K562 (cell line): ENCODE data around the gene ACAP3. TPM values are rescaled to one million over a fixed set of nuclear protein-coding genes. Genes with fewer than 3 reads are reported as not detected.

Experiments
- BHLHE40 ChIP-seq: IDR thresholded peaks from 2 replicates; pipeline ENCODE4 v1.6.1; 2011; ENCODE audit warnings: low read length, improper control_type of control experiment
- BRD9 ChIP-seq: fragments of 450-650 bp; IDR thresholded peaks from 2 replicates; pipeline ENCODE4 v1.6.1; 2018; ENCODE audit warnings: low read depth; ENCODE audit not compliant: partially characterized antibody
- CSDE1 ChIP-seq, 2 experiments: fragments of 450-650 bp; IDR thresholded peaks; 2 replicates each; pipeline ENCODE4 v1.6.1; 2016; ENCODE audit warnings: mild to moderate bottlenecking in 1 of 2
- ELK1 ChIP-seq: sonication (generic); formaldehyde crosslinking; IDR thresholded peaks from 2 replicates; pipeline ENCODE4 v1.8.1; 2022; ENCODE audit warnings: missing genetic modification reagents
- FOS ChIP-seq: IDR thresholded peaks from 3 replicates; pipeline ENCODE4 v1.6.1; 2011; ENCODE audit not compliant: insufficient read length; ENCODE audit errors: extremely low read depth
- HINFP ChIP-seq: fragments of 450-650 bp; conservative IDR thresholded peaks from 2 replicates; pipeline ENCODE4 v1.6.1; 2016; ENCODE audit warnings: missing genetic modification characterization, low read depth, mild to moderate bottlenecking, control low read depth, missing compliant biosample characterization
- HMGN3 ChIP-seq: IDR thresholded peaks from 2 replicates; pipeline ENCODE4 v1.6.1; 2011; ENCODE audit warnings: borderline replicate concordance, low read depth, mild to moderate bottlenecking, mixed read lengths, low read length; ENCODE audit not compliant: insufficient read length; ENCODE audit errors: extremely low read depth
- HOXB6 ChIP-seq: fragments of 250-450 bp; sonication (Bioruptor Pico); IDR thresholded peaks from 2 replicates; pipeline ENCODE4 v1.5.1; 2022; ENCODE audit warnings: mild to moderate bottlenecking, borderline replicate concordance
- KHSRP ChIP-seq: fragments of 450-650 bp; IDR thresholded peaks from 2 replicates; pipeline ENCODE4 v1.6.1; 2017
- NELFE ChIP-seq: IDR thresholded peaks from 2 replicates; pipeline ENCODE4 v1.6.1; 2011; ENCODE audit warnings: mild to moderate bottlenecking; ENCODE audit not compliant: insufficient read depth, insufficient read length
- NFE2L1 ChIP-seq: fragments of 450-650 bp; IDR thresholded peaks from 2 replicates; pipeline ENCODE4 v1.6.1; 2016; ENCODE audit warnings: missing genetic modification characterization, low read depth, mild to moderate bottlenecking, missing compliant biosample characterization, moderate library complexity, borderline replicate concordance
- NR3C1 ChIP-seq: sonication (generic); formaldehyde crosslinking; IDR thresholded peaks from 2 replicates; pipeline ENCODE4 v1.8.1; 2022; ENCODE audit warnings: missing genetic modification reagents
- POLR2AphosphoS2 ChIP-seq: IDR thresholded peaks from 2 replicates; pipeline ENCODE4 v1.6.1; 2012; ENCODE audit warnings: low read length, improper control_type of control experiment
- POLR2B ChIP-seq: fragments of 450-650 bp; IDR thresholded peaks from 2 replicates; pipeline ENCODE4 v1.6.1; 2018; ENCODE audit warnings: low read depth; ENCODE audit not compliant: partially characterized antibody
- RFX1 ChIP-seq: fragments of 450-650 bp; IDR thresholded peaks from 2 replicates; pipeline ENCODE4 v1.6.1; 2016; ENCODE audit warnings: mild to moderate bottlenecking, moderate library complexity
- SIN3A ChIP-seq, 2 experiments: fragments of 150-350 bp in 1 of 2; IDR thresholded peaks; 2 replicates each; pipeline ENCODE4 v1.6.1; 2011 to 2016; ENCODE audit warnings: borderline replicate concordance in 2 of 2, low read depth in 2 of 2, low read length in 2 of 2, mild to moderate bottlenecking in 2 of 2, moderate library complexity in 2 of 2; ENCODE audit not compliant: control insufficient read depth in 1 of 2
- TAF1 ChIP-seq: IDR thresholded peaks from 2 replicates; pipeline ENCODE4 v1.6.1; 2011; ENCODE audit warnings: mild to moderate bottlenecking, low read length, moderate library complexity; ENCODE audit not compliant: insufficient read depth, control insufficient read depth, severe bottlenecking; ENCODE audit errors: extremely low read depth
- ZFP36 ChIP-seq: fragments of 150-350 bp; IDR thresholded peaks from 2 replicates; pipeline ENCODE4 v1.6.1; 2018; ENCODE audit warnings: low read length, low read depth; ENCODE audit not compliant: partially characterized antibody
- ZNF695 ChIP-seq: fragments of 450-650 bp; formaldehyde crosslinking; IDR thresholded peaks from 2 replicates; pipeline ENCODE4 v1.4.0; 2020; ENCODE audit warnings: mild to moderate bottlenecking, moderate library complexity
- ZSCAN32 ChIP-seq: fragments of 450-650 bp; formaldehyde crosslinking; IDR thresholded peaks from 2 replicates; pipeline ENCODE4 v1.4.0; 2020; ENCODE audit warnings: mild to moderate bottlenecking, moderate library complexity
- polyA plus RNA-seq, 8 experiments: library from polyadenylated mRNA; depleted of rRNA in 4 of 8; stranded (reverse) in 5 of 8; unstranded in 3 of 8; fragments of >200 nt; fragmentation: Nextera tagmentation in 2 of 8; fragmentation: Illumina TruSeq in 1 of 8; extraction: Ambion mirVana in 2 of 8; extraction: Trizol in 1 of 8; gene quantifications; 2 replicates each; pipeline versions ENCODE4 v1.2.1 to v1.2.3, GENCODE V29; 2011 to 2014; ENCODE audit warnings: inconsistent platforms in 1 of 8, missing spikeins in 1 of 8
- total RNA-seq, 7 experiments: library from RNA; depleted of rRNA in 6 of 7; stranded (reverse); fragments of >200 nt in 6 of 7; fragmentation: Illumina TruSeq in 2 of 7; extraction: Trizol in 2 of 7; gene quantifications; 2 replicates each; pipeline versions ENCODE4 v1.2.1 to v1.2.3, GENCODE V29; 2011 to 2021; ENCODE audit warnings: low replicate concordance in 1 of 7
- TF ChIP-seq, protein P1 (sequence below): fragments of 450-650 bp; IDR thresholded peaks from 2 replicates; pipeline ENCODE4 v1.6.1; 2016; ENCODE audit warnings: antibody characterized with exemption
- TF ChIP-seq, protein P2 (sequence below): sonication (generic); formaldehyde crosslinking; IDR thresholded peaks from 2 replicates; pipeline ENCODE4 v1.8.0; 2022; ENCODE audit warnings: mild to moderate bottlenecking, missing genetic modification reagents

Gene ACAP3
- total and polyA plus RNA-seq, 9 of the 15 experiments (the other 6 are each of a cell fraction or from before 2014, with no cell fraction given) = 0.01 to 49.0 (median 12.0) TPM

DNA sequence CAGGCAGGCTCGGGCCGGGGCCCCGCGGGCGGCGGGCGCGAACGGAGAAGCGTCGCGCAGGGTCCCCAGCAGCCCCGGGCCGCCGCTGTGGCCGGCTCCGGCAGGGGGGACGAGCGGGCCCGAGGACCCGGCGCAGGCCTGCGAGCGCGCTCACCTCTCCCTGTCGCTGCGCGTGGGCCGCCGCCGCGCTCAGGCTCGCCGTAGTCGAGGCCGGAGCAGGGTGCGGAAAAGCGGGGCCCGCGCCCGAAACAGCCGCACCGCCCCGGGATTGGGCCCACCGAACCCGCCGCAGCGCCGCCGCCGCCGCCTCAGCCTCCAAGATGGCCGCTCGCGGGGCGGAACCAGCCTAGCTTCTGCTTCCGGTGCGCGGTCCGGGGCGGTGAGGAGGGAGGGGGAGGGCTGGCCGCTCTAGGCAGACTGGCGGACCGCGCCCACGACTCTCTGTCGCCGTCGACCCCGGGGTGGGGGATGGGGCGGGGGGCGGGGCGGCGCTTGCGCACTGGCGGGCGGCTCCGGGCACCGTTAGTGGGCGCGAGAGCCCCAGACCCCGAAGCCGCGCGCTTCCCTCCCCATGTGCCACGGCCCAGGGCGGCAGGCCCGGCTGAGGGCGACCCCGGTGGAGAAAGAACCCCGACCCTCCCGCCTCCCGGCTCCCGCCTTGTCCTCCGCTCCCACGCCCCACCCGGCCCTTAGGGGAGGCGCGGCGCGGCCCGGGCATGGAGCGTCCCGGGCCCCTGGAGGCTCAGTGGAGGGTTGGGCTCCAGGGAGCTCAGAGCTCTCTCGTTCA, 34.0 kb downstream of the ACAP3 start, which contains the start of gene UBE2J2 (continued):
- TF ChIP-seq HMGN3 (peak; percentile 52), RFX1 (no peak), ZNF695 (CRISPR knock-in tag) (no peak), SIN3A (IDR thresholded peaks at IDR 0.05; ENCODE audit: borderline replicate concordance in 2 of 2, control insufficient read depth in 1 of 2, low read depth in 2 of 2, low read length in 2 of 2) (peak; percentile 53 to 61; a peak in 1 of 4 replicates), POLR2B (peak; percentile 66), ZFP36 (no peak), HINFP (tag) (no peak), ELK1 (no peak), NR3C1 (CRISPR knock-in tag) (0 out of 2 replicates have a peak, but pooled peaks have one; percentile 30), NELFE (no peak), CSDE1 (IDR thresholded peaks at IDR 0.05) (no peak), FOS (no peak), BHLHE40 (no peak), NFE2L1 (tag) (no peak), HOXB6 (CRISPR knock-in tag) (no peak), KHSRP (no peak), TAF1 (peak; percentile 88), POLR2AphosphoS2 (peak; percentile 50; the same call in 1 of the 2 replicates), ZSCAN32 (CRISPR knock-in tag) (no peak), BRD9 (no peak)
- TF ChIP-seq, protein P1, sequence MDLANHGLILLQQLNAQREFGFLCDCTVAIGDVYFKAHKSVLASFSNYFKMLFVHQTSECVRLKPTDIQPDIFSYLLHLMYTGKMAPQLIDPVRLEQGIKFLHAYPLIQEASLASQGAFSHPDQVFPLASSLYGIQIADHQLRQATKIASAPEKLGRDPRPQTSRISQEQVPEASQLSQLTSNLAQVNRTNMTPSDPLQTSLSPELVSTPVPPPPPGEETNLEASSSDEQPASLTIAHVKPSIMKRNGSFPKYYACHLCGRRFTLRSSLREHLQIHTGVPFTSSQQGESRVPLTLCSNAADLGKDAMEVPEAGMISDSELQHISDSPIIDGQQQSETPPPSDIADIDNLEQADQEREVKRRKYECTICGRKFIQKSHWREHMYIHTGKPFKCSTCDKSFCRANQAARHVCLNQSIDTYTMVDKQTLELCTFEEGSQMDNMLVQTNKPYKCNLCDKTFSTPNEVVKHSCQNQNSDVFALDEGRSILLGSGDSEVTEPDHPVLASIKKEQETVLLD = no peak
- TF ChIP-seq, protein P2, sequence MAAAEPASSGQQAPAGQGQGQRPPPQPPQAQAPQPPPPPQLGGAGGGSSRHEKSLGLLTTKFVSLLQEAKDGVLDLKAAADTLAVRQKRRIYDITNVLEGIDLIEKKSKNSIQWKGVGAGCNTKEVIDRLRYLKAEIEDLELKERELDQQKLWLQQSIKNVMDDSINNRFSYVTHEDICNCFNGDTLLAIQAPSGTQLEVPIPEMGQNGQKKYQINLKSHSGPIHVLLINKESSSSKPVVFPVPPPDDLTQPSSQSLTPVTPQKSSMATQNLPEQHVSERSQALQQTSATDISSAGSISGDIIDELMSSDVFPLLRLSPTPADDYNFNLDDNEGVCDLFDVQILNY (CRISPR knock-in tag) = no peak
